GM18867 (cell line): ENCODE results near the gene CLIC3.

Experiments
- ATAC-seq: cut with Tn5 transposase; IDR thresholded peaks from one replicate; pipeline ENCODE4 v1.9.1; 2021; ENCODE audit warnings: mild to moderate bottlenecking, moderate library complexity; ENCODE audit not compliant: unreplicated experiment

CLIC3 gene

GRCh38 chr9:136955202-136955942 lies 41.0 kb downstream of the CLIC3 start:
- ATAC-seq = no peak

- no peak for ATAC-seq
These were observed 41.9 kb downstream of the CLIC3 start for GRCh38 chr9:136954270-136955083.

- ATAC-seq = no peak
These were observed 42.5 kb downstream of the CLIC3 start for GRCh38 chr9:136953771-136954269.

- no peak for ATAC-seq
These were observed 43.2 kb downstream of the CLIC3 start for GRCh38 chr9:136952876-136953770.

GRCh38 chr9:136952321-136952850 lies 44.0 kb downstream of the CLIC3 start:
- no peak for ATAC-seq

GRCh38 chr9:136951541-136952320 lies 44.6 kb downstream of the CLIC3 start, which contains the start of gene LCN12:
Gene LCN12, plus strand, starts transcription at chr9:136952273. Its CDS starts 55 bp downstream, at chr9:136952328.
- ATAC-seq = no peak

- ATAC-seq = no peak
These were observed 45.6 kb downstream of the CLIC3 start for GRCh38 chr9:136950656-136951276.

GRCh38 chr9:136949817-136950655 lies 46.3 kb downstream of the CLIC3 start:
- peak; percentile 73 for ATAC-seq

GRCh38 chr9:136949239-136949816 lies 47.0 kb downstream of the CLIC3 start:
- no peak for ATAC-seq

- ATAC-seq = no peak
These were observed 48.3 kb downstream of the CLIC3 start for GRCh38 chr9:136947955-136948510.

- no peak for ATAC-seq
These were observed 49.1 kb downstream of the CLIC3 start for GRCh38 chr9:136947028-136947891.

- no peak for ATAC-seq
These were observed 49.9 kb downstream of the CLIC3 start for GRCh38 chr9:136946228-136947027.

- ATAC-seq = no peak
These were observed 50.8 kb downstream of the CLIC3 start for GRCh38 chr9:136945333-136946227.
